GM04504 (cell line): Measurements from ENCODE around the gene DNAL1.
A peak's percentile ranks its signal among the peaks of the same experiment; 100 is the strongest.
"Not testable (repeated sequence)": the region's sequence is repeated elsewhere in the genome, so short reads cannot be mapped to it uniquely, and the experiment has no call there.

ENCODE experiments used
- DNase-seq: peaks from one replicate; pipeline ENCODE4 v3.0.0-alpha.2; 2012; ENCODE audit warnings: low read depth

The DNAL1 gene

DNA sequence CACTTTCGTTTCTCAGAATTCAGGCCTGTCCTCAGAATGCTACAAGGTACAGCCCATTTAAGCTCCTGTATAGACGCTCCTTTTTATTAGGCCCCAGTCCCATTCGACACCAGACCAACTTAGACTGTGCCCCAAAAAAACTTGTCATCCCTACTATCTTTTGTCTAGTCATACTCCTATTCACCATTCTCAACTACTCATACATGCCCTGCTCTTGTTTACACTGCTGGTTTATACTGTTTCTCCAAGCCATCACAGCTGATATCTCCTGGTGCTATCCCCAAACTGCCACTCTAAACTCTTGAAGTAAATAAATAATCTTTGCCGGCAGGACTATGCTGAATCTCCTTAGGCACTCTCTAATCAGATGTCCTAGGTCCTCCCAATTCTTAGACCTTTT lies 63.3 kb downstream of the DNAL1 start:
- not testable (repeated sequence) for DNase-seq

GRCh38 chr14:73709904-73710469 lies 65.2 kb downstream of the DNAL1 start:
- DNase-seq, result no peak

DNA sequence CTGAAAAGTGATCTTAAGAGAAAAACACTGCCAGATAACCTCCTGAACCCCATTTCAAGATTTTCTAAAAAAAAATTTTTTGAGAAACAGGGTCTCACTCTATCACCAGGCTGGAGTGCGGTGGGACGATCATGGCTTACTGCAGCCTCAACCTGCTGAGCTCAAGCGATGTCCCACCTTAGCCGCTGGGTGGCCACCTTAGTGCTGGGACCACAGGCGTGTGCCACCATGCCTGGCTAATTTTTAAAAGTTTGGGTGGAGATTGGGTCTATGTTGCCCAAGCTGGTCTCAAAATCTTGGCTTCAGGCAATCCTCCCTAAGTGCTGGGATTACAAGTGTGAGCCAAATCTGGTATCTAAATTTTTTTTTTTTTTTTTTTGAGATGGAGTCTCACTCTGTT lies 66.0 kb downstream of the DNAL1 start:
- DNase-seq, result no peak

- no peak for DNase-seq
Measured at GRCh38 chr14:73712071-73712506, 67.3 kb downstream of the DNAL1 start.

DNA sequence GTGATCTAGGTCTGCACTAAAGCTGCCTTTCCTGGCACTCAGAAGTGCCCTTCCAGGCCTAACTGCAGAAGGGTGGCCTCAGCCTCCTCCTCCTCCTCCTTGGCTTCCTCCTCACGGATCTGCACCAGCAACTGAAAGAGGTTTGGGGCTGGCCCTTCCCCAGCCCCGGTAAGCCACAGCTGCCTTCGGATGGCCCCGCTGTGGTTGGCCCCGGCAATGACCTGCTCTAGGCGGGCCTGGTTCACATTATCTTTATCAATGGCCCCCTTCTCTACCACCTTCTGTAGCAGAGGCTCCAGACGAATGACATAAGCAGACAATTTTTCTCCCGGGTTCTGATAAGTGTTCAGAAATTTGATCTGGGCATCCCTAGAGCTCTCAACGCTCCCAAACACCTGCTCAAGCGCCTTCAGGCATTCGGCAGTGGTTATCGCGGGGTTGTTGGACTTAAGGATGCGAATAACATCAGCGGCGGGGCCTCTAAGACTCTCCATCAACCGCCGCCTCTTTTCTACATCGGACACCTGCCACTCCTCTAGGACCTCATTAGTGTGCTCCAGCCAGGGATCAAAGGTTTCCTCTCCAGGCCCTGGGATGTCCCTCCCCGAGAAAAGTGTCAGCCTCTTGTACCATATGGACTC lies 67.9 kb downstream of the DNAL1 start:
- no peak for DNase-seq

- DNase-seq, result no peak
Measured at GRCh38 chr14:73713206-73713802, 68.5 kb downstream of the DNAL1 start.

DNA sequence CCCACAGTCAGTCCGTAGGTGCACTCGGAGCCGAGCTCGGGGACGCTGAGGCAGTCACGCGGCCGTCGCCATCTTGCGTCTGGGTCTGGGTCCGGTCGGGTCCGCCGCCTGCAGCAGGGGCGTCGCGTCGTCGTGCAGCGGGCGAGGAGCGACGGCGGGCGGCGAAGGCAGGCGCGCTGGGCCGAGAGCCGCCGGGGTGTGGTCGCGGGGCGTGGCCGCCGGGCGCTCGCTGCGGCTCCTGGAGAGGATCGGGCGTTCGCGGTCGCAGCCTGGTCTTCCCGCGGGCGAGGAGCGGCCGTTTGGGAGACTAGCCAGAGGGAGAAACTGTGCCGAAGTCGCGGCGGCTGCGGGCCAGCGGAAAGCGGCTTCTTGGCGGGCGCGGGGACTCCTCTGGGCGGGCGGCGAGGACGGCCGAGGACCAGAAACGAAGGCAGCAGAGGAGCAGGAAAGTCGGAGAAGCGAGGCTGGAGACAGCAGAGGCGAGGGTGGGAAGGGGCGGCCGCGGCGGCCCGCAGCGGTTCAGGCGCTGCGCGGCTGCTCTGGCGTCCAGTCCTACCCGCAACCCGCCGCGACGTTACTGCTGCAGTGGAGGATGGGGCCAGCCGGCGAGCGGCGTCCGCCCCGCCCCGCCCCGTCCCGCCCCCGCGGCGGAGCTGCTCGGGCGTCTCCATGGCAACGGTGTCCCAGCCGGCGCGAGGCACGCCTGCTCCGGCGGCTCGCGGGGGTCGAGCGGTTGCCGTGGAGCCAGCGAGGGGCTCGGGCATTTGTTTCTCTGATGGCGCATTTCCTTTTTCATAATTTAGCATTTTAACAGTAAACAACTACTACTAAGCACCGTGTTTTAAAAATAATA lies 69.2 kb downstream of the DNAL1 start, which contains the start of gene PNMA1:
PNMA1 (minus strand) TSS at position 582 of the 853 bp plus-strand sequence. CDS start 745 bp downstream, outside the sequence.
- DNase-seq, result peak; percentile 65

GRCh38 chr14:73714656-73715081 lies 69.9 kb downstream of the DNAL1 start:
- no peak for DNase-seq

- no peak for DNase-seq
Measured at GRCh38 chr14:73715707-73716106, 70.9 kb downstream of the DNAL1 start.

DNA sequence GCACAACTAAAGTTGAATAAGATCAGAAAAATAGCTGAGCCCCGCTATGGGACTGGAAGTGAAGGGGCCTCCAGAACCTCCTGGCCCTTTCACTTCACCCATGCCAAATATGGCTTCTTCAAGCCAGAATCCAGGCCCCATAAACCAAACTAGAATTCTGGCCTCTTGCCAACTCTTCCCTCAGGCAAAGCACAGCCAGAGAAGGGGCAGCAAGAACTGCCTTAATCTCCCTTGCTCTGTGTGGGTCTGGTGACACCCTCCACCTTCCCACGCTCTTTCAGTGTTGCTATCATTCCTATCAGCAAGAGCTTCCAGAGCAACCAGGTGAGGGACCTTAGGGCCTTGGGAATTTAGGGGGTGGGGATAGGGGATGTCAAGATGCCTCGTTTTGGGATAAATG lies 72.5 kb downstream of the DNAL1 start:
- DNase-seq, result no peak

- DNase-seq, result no peak
Measured at GRCh38 chr14:73717711-73718417, 73.1 kb downstream of the DNAL1 start.

- no peak for DNase-seq
Measured at GRCh38 chr14:73718418-73719251, 73.8 kb downstream of the DNAL1 start.

GRCh38 chr14:73719361-73719760 lies 74.6 kb downstream of the DNAL1 start:
- DNase-seq, result no peak

DNA sequence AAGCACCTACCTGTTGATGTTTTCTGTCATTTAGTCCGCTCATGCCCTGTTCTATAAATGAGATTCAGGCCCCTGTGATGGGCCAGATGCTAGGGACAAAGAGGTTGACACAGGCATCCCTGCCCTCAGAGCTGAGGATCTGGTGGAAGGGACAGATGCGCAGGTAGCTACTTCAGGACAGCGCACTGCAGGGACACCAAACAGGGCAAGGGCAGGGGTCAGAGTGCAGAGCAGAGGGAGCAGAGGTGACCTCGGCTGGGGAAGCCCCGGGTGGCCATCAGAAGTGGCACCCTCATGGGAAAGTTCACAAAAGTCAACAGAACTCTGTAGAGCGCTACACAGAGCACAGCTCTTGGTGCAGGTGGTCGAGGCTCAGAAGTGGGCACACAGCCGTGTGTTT lies 75.0 kb downstream of the DNAL1 start:
- DNase-seq, result no peak

- DNase-seq, result no peak
Measured at GRCh38 chr14:73720636-73721035, 75.8 kb downstream of the DNAL1 start.

DNA sequence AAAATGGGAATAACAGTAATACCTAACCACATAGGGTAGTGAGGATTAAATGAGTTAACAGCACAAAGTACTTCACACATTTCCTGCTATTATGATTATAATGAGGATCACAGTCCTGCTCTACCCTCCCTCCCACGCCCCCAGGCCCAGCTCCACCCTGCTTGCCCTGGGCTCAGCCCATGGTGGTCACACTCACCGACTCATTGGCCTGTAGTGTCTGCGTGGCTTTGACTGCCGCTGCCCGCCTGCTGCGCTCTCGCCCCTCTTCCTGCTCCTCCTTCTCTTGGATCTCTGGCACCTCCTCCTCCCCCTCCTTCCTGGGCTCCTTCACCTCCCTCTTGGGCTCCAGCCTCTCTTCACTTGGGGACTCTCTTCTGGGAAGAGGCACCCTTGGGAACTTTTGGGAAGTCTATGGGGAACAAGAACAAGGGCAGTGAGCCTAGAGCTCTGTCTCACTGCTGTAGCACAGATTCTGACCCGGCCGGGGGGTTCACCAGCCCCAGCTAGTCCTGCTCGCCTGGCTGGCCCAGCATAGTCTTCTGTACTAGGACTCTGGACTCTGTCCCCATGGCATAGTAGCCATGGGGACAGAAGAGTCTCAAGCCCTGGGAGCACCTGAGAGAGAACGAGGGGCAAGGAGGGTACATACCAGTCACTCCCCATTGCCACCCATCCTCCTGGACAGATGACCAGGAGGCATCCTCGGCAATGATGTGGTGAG lies 76.5 kb downstream of the DNAL1 start:
- no peak for DNase-seq

GRCh38 chr14:73722581-73722980 lies 77.8 kb downstream of the DNAL1 start:
- DNase-seq, result no peak

DNA sequence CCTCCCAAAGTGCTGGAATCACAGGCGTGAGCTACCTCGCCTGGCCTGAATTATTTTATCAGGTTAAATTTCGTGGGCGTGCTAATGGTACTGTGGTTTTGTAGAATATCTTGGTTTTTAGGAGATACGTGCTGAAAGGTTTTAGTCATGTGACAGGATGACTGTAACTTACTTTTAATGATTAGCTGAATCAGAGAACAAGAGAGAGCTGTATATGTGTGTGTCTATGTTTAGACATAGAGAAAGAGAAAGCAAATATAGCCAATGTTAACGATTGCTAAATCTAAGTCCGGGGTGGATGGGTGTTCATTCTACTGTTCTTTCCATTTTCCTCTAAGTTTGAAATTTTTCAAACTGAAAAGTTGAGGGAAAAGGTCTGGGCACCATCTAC lies 78.6 kb downstream of the DNAL1 start:
- DNase-seq, result no peak

- peak; percentile 98 for DNase-seq
Measured at GRCh38 chr14:73723797-73724661, 79.2 kb downstream of the DNAL1 start.
